Body of pancreas (tissue), 4 donors: ENCODE data around the gene PHLDB3.

Experiments
- POLR2A ChIP-seq, 3 donors: fragments of 450-650 bp; IDR thresholded peaks; one replicate each; pipeline ENCODE4 v1.6.1; 2016; ENCODE audit warnings: antibody characterized with exemption in 3 of 3, mild to moderate bottlenecking in 2 of 3
- TF ChIP-seq, protein P1 (sequence below), 7 experiments: fragments of 450-650 bp in 4 of 7; fragments of 200-600 bp in 3 of 7; sonication (generic) in 3 of 7; IDR thresholded peaks; one replicate each; pipeline ENCODE4 v1.5.1; 2016 to 2019; ENCODE audit warnings: antibody characterized with exemption in 7 of 7

DNA sequence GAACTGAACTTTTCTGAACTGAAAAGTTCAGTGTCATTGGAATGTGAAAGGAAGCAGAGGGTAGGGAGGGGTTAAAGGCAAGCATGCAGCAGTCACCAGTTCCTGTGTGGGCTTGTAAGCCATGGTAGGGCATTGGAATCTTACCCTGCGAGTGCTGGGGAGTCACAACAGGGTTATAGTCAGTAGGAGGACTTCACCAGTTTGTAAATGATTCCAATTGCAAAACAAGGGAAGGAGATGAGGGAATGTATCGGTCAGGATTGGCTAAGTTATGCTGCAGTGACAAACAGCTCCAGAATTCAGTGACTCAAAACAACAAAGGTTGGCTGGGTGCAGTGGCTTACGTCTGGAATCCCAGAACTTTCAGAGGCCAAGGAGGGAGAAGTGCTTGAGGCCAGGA is 52.0 kb downstream of the PHLDB3 start:
- TF ChIP-seq, protein P1, sequence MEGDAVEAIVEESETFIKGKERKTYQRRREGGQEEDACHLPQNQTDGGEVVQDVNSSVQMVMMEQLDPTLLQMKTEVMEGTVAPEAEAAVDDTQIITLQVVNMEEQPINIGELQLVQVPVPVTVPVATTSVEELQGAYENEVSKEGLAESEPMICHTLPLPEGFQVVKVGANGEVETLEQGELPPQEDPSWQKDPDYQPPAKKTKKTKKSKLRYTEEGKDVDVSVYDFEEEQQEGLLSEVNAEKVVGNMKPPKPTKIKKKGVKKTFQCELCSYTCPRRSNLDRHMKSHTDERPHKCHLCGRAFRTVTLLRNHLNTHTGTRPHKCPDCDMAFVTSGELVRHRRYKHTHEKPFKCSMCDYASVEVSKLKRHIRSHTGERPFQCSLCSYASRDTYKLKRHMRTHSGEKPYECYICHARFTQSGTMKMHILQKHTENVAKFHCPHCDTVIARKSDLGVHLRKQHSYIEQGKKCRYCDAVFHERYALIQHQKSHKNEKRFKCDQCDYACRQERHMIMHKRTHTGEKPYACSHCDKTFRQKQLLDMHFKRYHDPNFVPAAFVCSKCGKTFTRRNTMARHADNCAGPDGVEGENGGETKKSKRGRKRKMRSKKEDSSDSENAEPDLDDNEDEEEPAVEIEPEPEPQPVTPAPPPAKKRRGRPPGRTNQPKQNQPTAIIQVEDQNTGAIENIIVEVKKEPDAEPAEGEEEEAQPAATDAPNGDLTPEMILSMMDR (IDR thresholded peaks at IDR 0.05): no peak
- TF ChIP-seq POLR2A (IDR thresholded peaks at IDR 0.05): no peak
